Calu3 (cell line): ENCODE measurements around the gene STK16. TPM values are rescaled to one million over a fixed set of nuclear protein-coding genes. Genes with fewer than 3 reads are reported as not detected.

ENCODE experiments used
- BruUV-seq: library from RNA; stranded (reverse); fragments of 400-500 nt; replicated peaks from 2 replicates; lab custom pipeline; 2021; lab: Mats Ljungman, UMichigan
- CTCF ChIA-PET: fragments of 300-600 bp; sonication (Branson Sonifier 250); formaldehyde crosslinking; loops from one replicate; lab custom pipeline; 2022; ENCODE audit warnings: antibody characterized with exemption; lab: Charles Lee
- DNase-seq: peaks from one replicate; pipeline ENCODE4 v3.0.0; 2022
- H3K27ac Mint-ChIP-seq: one replicate; pipeline ENCODE4 v1.8.0; 2022; ENCODE audit warnings: mixed read lengths; ENCODE audit not compliant: unreplicated experiment
- H3K27me3 Mint-ChIP-seq: one replicate; pipeline ENCODE4 v1.8.0; 2022; ENCODE audit warnings: mixed read lengths; ENCODE audit not compliant: unreplicated experiment
- H3K36me3 Mint-ChIP-seq: one replicate; pipeline ENCODE4 v1.8.0; 2022; ENCODE audit warnings: mild to moderate bottlenecking, moderate library complexity, mixed read lengths; ENCODE audit not compliant: insufficient read depth, unreplicated experiment
- H3K4me1 Mint-ChIP-seq: one replicate; pipeline ENCODE4 v1.8.0; 2022; ENCODE audit warnings: mild to moderate bottlenecking, low read depth, mixed read lengths; ENCODE audit not compliant: unreplicated experiment
- H3K4me3 Mint-ChIP-seq: one replicate; pipeline ENCODE4 v1.8.0; 2022; ENCODE audit warnings: mild to moderate bottlenecking, low read depth, moderate library complexity, mixed read lengths; ENCODE audit not compliant: unreplicated experiment
- H3K9me3 Mint-ChIP-seq: one replicate; pipeline ENCODE4 v1.8.0; 2022; ENCODE audit warnings: low read depth, mixed read lengths; ENCODE audit not compliant: unreplicated experiment
- CTCF ChIP-seq: fragments of 200-600 bp; IDR thresholded peaks from one replicate; pipeline ENCODE4 v1.8.0; 2022; ENCODE audit warnings: antibody characterized with exemption; ENCODE audit not compliant: unreplicated experiment
- intact Hi-C: fragments of 100-400 bp; cut with micrococcal nuclease; formaldehyde crosslinking; loops from one replicate; pipeline ENCODE4 v1.10.0; 2022; ENCODE audit not compliant: unreplicated experiment
- total RNA-seq: library from RNA; stranded (reverse); gene quantifications from 2 replicates; pipeline ENCODE4 v1.2.3, GENCODE V29; 2022

The STK16 gene
- total RNA-seq, 1 experiment from 2014 or later = 26.7 TPM

- H3K27ac Mint-ChIP-seq = no peak overlapping the region
- no peaks in the 10 kb centered on the region for H3K9me3 Mint-ChIP-seq
- peaks cover 15% of the 10 kb centered on the region for H3K27me3 Mint-ChIP-seq
- intact Hi-C loops = loop anchor here (5.0 kb wide), 2 partner anchors 42 to 117 kb away; partner anchors contain the start of genes CNPPD1, RETREG2, TUBA4A and TUBA4B
- CTCF ChIA-PET = interaction anchor here (0.5 to 2.6 kb wide), 18 partner anchors 13 to 419 kb away, joined by 3 to 41 read pairs (median 6); partner anchors contain the start of genes ANKZF1, ATG9A, CNPPD1 and DNAJB2
- BruUV-seq = no TSS peak
- TF ChIP-seq CTCF = peak; percentile 99
- peak; percentile 94 for DNase-seq
- H3K36me3 Mint-ChIP-seq = peaks cover 8% of the 10 kb centered on the region
- H3K4me1 Mint-ChIP-seq = peaks cover 6% of the 10 kb centered on the region
- peak overlapping the region; percentile 53 for H3K4me3 Mint-ChIP-seq
Measured at GRCh38 chr2:219294356-219295351, 49.4 kb downstream of the STK16 start.

- peaks cover 21% of the 10 kb centered on the region for H3K27me3 Mint-ChIP-seq
- no peak for TF ChIP-seq CTCF
- H3K27ac Mint-ChIP-seq = no peak overlapping the region
- CTCF ChIA-PET = interaction anchor here (2.2 to 2.6 kb wide), 2 partner anchors 18 to 294 kb away, joined by 6 to 41 read pairs; partner anchors contain the start of gene DNAJB2
- DNase-seq = no peak
- intact Hi-C loops = loop anchor here (5.0 kb wide), 2 partner anchors 44 to 119 kb away; partner anchors contain the start of genes CNPPD1, RETREG2, TUBA4A and TUBA4B
- H3K4me1 Mint-ChIP-seq = no peaks in the 10 kb centered on the region
- no peak overlapping the region for H3K4me3 Mint-ChIP-seq
- H3K36me3 Mint-ChIP-seq = peaks cover 8% of the 10 kb centered on the region
- BruUV-seq = no TSS peak
- no peaks in the 10 kb centered on the region for H3K9me3 Mint-ChIP-seq
Measured at GRCh38 chr2:219296142-219296541, 50.9 kb downstream of the STK16 start.

GRCh38 chr2:219296631-219297391, 51.5 kb downstream of the STK16 start:
- no TSS peak for BruUV-seq
- Mint-ChIP-seq H3K27me3 (peaks cover 27% of the 10 kb centered on the region), H3K27ac (no peak overlapping the region), H3K9me3 (no peaks in the 10 kb centered on the region), H3K36me3 (peaks cover 8% of the 10 kb centered on the region), H3K4me3 (no peak overlapping the region), H3K4me1 (no peaks in the 10 kb centered on the region)
- DNase-seq = no peak
- TF ChIP-seq CTCF = no peak
- CTCF ChIA-PET = interaction anchor here (2.6 kb wide), 1 partner anchor 19 kb away, joined by 41 read pairs; the partner anchor contains the start of gene DNAJB2
- intact Hi-C loops = loop anchor here (5.0 kb wide), 2 partner anchors 45 to 120 kb away; partner anchors contain the start of genes CNPPD1, RETREG2, TUBA4A and TUBA4B
